Stimulated activated CD4-positive, alpha-beta T cell treated with anti-CD3 and anti-CD28 coated beads, Interleukin-4, amount 100 ng/mL, for 4 hours (primary cell): Measurements from ENCODE around the gene IGF2R.

Experiments
- DNase-seq, 2 experiments: peaks; one replicate each; pipeline ENCODE4 v3.0.0-alpha.2; 2020

IGF2R gene

DNA sequence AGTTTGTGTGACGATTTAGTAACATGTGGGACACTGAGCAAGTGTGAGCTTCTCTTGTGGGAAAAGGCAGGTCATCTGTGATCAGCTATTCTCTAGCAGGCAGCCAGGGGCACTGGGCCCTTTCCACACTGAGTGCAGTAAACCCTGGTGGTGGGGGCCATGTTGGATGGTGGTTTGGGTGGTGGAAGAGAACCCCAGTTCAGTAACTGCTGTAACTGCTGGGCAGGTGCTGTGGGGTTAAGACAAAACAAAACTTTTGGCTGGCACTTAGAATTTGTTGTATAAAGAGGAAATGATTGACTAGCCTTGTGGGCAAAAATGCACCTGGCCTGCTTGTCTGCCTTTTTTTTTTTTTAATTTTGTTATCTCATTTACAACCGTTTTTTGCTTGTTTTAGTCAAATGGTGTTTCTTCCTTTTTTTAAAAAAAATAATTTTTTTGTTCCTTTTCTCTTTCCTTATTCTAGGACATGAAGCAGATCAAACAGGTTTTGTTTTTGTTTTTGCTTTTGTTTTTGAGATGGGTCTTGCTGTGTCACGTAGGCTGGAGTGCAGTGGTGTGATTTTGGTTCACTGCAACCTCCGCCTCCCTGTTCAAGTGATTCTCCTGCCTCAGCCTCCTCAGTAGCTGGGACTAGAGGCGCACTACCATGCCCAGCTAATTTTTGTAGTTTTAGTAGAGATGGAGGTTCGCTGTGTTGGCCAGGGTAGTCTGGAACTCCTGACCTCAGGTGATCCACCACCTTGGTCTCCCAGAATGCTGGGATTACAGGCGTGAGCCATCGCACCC lies 59.8 kb downstream of the IGF2R start:
- DNase-seq, result no peak

DNA sequence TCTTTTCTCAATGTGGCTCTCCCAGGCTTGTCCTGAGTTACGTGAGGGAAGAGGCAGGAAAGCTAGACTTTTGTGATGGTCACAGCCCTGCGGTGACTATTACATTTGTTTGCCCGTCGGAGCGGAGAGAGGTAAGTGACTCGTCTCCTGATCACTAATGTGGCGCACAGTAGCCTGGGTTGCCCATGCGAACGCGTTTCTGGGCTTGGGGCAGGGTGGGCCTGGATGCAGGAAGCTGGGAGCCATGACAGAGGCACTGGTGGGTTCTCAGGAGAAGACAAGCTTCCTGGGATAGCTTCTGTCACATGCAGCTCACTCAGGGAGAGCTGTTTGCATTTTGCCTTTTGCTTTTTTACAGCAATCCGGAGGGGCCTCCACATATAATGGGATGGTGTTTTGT lies 60.6 kb downstream of the IGF2R start:
- no peak for DNase-seq

DNA sequence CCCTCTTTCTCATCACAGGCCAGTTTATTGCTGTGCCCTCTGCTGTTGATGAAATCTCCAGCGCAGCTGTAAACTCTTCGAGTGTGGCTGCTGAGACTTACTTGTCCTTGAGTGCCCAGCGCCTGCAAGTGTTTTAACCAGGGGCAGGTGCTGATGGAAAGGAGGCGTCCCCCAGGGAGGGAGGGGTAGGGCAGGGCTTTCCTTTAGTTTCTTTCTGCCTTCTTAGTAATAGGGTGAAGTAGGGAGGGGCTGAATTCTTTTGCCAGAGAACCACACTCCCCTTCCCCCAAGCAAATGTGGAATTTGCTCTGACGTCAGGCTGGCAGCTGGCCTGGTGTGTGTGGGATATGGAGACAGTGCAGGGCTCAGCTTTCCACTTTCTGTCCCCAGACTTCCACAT lies 61.2 kb downstream of the IGF2R start:
- no peak for DNase-seq

DNA sequence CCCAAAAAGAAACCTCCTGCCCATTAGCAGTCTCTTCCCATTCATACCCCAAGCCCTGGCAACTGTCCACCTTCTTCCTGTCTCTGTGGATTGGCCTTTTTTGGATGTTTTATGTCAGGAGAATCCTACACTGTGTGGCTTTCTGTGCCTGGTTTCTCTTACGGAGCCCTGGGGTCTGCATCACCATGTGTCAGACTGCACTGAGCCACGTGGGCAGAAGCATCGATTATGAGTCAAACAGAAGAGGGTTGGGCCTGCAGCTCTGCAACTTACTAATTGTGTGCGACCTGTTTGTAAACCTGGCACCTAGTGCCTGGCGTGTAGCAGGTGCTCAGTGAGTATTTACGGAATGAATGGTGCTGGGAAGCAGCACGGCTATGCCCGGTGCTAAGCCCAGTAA lies 62.6 kb downstream of the IGF2R start:
- no peak for DNase-seq

DNA sequence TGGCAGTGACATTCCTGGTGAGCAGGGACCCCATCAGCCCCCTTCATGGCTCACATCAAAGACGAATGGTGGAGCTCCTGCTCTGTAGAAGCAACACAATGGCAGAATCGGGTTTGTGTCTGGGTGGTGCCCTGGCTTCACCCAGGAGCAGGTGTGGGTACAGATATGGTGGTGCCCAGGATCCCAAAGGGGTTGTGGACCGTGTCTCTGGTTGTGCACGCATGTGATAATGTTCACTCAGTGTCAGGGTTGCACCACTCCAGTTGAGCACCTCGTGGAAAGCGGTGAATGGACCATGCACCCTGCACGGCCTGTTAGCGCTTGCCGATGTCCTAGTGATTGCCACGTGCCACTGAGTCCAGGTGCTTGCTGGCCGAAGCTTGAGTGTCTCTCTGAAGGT lies 63.0 kb downstream of the IGF2R start:
- no peak for DNase-seq

DNA sequence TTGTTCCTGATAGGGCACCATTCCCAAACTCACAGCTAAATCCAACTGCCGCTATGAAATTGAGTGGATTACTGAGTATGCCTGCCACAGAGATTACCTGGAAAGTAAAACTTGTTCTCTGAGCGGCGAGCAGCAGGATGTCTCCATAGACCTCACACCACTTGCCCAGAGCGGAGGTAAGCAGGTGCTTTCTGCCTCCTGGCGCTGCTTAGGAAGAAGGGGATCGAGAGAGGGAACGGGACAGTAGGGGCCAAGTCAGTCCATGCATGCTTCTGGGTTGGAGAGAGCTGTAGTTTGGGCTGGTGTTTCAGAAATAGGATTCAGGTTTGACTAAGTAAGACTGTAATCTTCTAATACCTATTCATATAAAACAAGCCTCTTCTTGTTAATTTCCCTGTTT lies 63.7 kb downstream of the IGF2R start:
- DNase-seq, result no peak

DNA sequence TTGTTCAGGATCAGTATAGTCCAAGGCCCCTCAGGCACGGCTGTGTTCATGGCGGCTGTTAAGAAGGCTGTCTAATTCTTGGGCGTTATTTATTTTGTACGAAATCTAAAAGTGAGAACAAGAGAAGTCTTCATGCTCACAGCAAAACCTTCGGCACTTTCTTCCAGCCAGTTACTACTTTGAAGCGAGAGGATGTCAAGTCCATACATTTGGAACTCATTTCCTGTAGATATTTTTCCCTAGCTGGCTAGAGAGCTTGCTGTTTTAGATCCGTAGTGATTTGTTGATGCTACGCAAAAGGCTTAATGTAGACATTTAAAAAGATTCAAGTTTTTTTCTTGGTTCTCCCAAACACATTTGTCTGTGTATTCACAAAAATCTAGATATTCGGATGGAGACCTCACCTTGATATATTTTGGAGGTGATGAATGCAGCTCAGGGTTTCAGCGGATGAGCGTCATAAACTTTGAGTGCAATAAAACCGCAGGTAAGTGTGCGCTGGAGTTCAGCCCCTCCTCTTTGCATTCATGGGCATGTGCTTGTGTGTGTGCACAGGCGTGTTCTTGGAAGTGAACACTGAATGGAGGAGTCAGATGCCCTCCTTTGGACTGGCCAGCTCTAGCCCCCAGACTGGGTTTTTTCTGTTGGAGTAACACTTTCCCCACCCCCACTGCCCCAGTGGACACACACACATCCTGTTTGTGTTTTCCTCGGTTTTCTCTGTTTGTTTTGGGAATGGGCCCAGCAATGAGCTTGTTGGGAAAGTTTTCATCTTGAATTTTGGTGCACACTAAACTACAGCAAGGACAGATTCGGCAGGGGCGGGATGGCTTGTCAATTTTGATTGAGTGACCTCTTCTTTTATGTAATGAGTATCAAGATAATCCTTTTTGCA lies 65.4 kb downstream of the IGF2R start:
- no peak for DNase-seq

DNA sequence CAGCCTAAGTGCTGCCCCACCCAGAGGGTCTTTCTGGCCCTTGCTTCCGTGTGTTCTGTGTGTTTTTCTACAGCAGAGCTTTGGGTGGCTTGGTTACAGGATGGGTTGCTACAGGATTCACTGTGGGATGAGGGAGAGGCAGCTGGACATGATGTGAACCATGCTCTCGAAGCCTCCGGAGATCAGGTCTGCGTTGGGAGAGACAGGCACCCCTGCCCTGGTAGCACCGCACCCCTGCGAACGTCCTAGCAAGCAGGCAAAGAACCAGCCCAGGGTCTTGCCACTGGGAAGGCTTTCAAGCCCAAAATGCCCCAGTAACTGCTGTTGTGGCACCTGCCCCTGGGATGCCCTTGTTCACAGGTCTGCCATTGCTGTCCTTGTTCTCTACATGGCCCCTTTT lies 66.4 kb downstream of the IGF2R start:
- no peak for DNase-seq

DNA sequence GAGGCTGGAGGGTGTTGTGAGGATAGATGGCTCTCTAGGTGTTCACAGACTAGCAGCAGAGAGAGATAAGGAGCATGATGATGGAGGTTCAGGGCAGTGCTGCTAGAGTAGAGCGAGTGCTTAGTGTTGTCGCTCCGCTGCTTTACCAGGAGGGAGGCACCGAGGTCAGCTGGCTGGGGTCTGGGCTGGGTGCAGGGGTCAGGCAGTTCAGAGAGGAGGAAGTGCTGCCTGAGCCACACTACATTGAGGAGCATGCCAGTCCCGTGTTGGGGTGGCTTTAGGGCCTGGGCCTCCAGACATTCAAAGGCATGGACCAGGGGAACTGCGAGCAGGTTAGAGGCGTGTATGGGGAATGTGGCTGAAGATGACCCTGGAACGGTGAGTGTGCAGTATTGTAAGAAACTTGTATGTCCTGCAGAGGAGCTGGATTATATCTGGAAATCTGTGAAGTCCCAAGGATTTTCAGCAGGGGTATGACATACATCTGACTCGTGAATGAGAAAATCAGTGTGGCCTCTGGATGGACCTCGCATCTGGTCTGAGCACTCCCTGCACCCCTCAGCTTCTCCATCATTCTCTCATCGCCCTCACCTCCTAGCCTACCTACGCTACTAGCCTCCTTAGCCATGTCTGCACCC lies 66.9 kb downstream of the IGF2R start:
- DNase-seq, result no peak

DNA sequence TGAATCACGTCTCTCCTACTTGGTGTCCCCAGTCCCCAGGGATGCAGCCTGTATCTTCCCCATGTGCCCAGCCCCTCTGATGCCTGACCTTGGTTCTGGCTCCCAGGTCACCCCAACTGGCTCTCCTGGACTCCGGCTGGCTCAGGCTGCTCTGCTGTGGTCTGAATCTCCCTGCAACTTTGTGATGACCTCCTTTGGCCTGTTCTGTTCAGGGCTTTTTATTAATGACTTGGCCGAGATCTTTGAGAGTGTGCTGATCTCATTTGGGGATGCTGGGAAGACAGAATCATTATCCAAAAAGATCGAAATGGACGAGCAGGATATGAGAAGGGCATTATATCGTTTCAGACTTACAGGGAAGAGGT lies 67.4 kb downstream of the IGF2R start:
- DNase-seq, result no peak

DNA sequence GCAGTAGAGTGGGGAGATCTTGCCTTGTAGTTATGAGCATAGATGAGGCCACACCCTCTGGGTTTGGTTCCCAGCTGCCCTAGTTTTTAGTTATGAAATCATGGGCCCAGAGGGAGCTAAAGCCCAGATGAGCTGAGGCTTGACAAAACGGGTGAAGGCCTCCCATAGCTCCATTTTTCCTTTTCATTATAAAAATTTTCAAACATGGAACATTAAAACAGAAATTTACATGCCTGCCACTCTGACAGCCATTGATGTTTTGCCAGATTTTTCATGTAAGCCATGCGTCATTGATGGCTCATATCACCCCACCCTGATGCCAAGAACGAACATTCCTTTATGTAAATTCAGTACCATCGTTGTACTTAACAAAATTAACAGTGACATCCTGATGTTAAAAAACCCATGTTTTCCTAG lies 67.9 kb downstream of the IGF2R start:
- DNase-seq, result no peak

DNA sequence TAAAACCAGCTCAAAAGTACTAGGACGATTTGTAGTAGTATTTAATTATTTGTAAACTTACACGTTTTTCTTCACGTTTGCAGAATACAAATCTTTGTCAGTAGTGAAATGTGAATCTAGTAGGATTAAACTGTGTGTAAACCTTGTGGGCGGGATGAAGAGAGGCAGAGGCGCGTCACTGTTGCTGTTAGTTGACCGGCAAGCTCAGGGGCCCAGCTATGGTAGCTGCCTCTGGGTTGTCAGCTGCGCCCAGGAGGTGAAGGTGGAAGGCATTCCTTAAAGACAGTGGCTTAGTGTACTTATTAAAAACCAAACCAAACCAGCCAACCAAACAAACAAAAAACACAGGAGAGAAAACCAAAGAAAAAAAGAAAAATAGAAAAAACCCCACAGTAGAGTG lies 69.6 kb downstream of the IGF2R start:
- no peak for DNase-seq

DNA sequence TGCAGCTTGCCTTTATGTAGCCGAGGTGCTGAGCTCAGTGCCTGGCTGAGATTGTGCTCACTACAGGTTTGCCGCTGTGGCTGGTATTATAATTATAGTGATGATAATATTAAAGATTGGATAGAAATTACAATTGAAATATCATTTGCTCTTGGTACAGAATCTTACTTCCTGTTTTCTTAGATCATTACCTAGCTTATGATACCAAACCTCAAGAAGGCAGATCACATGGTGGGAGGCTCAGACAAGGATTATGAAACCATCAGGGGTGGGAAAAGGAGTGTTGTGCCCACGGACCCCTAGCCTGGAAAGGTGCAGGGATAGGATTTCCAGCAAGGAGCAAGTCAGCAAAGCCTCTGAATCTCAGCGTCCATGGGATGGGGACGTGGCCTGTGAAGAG lies 70.6 kb downstream of the IGF2R start:
- DNase-seq, result no peak

DNA sequence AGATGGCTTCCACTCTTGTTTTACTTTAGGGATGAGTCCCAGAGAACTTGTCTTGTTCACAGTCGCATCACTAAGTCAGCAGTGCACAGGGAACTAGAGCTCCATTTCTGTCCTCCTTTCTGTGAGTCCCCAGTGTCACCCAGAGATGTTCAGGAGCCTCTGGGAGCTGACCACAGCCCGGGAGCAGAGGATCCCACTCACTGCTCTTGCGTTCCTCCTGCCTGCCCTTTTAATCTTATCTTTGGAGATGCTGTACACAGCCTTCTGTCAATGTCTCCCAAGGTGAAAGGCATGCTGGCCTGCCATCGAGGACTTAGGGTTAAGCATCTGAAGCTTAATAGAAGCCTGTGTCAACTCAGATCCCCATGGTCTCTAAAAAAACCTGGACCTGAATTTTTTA lies 71.2 kb downstream of the IGF2R start:
- DNase-seq, result no peak

DNA sequence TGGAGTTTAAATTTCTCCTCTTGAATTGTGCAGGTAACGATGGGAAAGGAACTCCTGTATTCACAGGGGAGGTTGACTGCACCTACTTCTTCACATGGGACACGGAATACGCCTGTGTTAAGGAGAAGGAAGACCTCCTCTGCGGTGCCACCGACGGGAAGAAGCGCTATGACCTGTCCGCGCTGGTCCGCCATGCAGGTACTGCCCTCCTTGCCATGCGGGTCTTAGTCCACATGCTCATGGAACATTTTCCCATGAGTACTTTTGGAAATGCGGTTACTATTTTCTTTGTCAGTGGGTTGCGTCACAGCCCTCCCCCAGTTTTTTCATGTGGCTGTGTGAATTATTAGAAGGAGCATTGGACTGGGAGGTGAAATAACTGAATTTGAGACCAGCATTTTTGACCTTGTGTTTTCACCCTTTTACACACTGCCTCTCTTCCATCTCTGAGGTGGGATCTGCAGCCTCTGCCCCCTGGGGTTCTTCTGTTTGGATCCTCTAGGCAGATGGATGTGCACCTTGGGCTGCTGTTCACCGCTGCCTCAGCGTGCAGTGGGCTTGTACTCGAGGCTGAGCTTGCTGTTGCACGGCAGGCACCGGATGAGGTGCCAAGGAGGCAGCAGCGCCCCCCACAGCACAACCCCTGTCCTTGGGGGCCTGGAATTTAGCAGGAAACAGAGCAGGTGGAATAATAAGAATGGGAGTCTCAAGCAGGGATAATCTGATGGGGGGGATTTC lies 71.8 kb downstream of the IGF2R start:
- no peak for DNase-seq

DNA sequence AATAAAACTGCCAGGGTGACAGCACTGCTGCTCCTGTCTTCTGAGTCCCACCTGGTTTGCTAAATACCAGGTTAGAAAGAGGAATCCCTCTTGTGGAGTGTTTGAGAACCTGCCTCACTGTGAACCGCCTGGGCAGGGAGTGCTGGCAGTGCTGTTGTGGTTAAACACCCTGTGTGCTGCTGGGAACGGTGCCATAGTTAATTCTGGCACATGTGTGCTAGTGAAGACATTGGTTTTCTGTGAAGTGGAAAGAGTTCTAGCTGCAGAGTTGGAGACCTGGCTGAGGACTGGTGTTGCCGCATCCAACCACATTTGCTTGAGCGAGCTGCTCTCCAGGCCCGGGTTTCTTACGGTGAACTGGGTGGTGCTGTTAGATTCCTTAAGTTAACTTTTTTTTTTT lies 72.7 kb downstream of the IGF2R start:
- DNase-seq, result no peak

DNA sequence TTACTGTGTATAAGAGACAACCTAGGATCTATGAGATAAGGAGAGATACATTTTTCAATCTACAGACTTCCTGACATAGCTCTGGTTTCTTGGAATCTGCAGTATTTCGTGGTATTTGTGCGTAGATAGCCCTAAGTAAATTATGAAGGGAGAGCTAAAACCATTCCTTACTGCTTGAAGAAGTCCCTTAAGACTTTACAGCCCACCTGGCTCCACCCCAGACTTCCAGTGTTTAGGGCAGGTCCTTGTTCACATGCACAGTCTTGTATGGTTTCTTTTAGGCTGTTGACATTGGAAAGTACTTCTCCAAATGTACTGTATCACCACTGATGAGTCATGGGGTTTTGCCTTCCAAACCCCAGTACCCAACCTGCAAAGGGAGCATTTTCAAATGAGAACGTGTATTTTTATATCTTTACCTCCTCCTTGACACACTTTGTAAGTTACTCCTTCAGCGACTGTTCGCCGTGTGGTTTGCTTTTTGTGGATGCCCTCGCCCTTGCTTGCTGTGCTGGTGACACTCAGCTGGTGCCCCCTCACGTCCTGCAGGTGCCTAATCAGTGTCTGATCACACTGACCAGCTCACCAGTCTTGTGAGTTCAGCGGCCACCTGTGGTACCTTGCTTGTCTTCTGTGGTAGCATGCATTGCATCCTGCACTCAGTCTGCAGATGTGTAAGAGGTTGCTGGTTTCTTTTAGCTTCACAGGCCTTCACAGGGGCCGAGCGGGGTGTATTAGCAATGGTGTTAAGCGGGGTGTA lies 73.3 kb downstream of the IGF2R start:
- no peak for DNase-seq

DNA sequence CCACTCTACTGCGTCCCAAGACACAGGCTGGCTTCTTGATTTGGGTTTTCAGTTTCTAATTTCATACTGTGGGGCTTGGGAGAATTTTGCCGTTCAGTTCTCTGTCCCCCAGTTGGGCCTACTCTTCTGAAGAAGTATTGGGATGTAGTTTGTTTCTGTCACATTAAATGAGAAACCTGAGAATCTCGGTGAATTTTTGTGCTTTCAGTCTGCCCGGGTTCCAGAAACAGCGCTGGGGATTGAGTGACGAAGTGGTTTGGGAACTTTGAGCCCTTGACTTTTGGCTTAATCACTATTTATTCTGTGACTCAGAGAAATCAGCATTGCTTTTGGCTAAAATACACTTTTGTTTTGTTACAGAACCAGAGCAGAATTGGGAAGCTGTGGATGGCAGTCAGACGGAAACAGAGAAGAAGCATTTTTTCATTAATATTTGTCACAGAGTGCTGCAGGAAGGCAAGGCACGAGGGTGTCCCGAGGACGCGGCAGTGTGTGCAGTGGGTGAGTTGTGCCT lies 74.0 kb downstream of the IGF2R start:
- DNase-seq, result no peak

DNA sequence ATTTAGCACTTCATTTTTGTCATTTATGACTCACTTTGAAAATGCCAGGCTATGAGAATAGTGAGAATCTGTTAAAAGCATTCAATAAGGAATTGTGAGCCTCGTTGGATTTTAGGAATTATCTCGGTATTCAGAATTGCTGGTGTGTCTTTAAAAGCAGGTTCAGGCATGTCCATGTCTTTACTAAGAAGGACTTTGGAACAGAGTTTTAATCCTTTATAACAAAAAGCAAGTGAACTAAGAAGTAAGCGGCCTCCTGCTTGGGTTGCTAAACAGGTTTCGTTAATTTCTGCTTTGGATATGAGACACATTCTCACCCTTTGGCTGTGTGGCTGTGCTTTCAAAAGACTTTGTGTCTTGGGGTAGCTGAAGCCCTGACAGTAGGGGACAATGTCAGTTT lies 74.9 kb downstream of the IGF2R start:
- no peak for DNase-seq

DNA sequence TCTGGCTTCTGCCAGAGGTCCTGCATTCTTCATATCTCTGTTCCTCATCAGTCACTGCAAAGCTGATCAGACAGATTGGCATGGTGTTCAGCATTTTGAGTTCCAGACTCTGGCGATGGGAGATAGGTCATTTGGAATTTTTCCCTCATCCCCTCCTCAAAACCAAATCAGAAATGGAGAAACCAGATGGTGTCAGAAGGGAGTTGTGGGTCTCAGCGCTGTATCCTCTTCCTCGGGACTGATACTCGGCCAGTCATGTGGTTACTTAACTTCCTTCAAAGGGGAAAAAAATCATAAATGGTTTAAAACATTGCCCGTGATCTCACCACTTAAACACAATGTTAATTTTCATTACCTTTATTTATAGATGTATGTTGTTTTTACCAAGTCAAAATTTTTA lies 75.8 kb downstream of the IGF2R start:
- DNase-seq, result no peak

DNA sequence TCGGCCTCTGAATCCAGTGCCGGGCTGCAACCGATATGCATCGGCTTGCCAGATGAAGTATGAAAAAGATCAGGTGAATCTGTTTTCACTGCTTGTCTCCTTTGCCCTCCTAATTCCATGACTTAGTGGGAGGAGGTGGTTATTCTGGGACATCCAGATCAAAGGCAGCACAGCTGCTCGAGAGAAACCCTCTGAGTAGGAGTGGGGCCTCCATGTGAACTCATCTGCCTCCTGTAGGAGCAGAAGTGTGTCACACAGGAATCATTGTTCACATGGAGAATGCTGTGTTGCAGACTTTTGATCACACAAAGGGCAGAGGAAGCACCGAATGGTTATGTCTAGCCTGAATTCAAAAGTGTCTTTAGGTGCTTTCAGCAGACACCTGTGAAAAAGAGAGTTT lies 79.6 kb downstream of the IGF2R start:
- DNase-seq, result no peak

DNA sequence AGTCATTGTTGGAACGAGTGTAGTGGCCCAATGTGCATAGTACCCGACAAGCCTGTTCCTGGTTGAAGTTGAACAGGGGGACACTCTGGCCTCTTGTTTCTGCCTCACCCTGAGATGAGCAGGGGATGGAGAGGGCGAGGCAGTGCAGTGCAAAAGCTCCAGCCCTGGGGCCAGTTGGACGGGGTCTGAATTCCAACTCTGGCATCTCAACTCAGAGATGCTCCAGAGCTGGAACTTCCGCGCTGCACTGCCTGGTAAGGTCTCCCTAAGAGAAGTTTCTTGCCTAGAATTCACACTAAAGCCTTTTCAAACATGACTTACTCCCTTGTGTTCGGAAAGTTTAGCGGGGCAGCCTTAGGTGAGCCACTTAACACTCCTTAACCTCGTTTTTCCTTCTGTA lies 80.5 kb downstream of the IGF2R start:
- DNase-seq, result no peak
